ENCODE results near the gene BCL2A1.

DNA sequence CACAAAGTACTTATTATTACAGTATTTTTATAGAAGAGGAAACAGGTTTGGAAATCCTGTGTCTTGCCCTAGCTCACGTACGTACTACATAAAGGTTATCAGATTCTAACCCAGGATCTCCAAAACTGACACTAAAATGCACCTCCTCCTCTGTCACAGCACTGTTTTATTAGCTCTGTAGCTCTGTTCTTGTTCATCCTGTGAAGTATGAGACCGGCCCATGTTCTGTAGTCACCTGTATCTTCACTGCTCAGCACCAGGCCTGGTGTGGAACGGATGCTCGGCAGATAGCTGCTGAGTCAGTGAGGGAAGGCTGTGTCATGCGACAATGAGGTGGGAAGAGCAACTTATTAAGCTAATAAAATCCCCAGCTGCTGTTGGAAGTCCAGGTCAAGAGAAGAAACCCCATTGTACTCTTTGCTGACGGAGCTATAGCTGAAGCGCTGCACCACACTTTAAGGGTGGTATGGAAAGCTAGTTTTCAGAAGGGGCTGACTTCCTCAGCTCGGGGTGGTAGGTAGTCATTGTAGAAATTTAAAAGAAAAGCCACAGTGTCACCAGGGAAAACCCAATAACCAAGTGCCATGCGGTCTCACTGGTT, 22.8 kb downstream of the BCL2A1 start:
- TF ChIP-seq TAF1 (IDR thresholded peaks at IDR 0.05; ENCODE audit: borderline replicate concordance, insufficient read depth, low read length), result no peak
- no peak for TF ChIP-seq SIN3A (IDR thresholded peaks at IDR 0.05; ENCODE audit: borderline replicate concordance, insufficient read depth, low read length)

All from PFSK-1 (cell line).